Fibroblast of mammary gland (primary cell): ENCODE results near the gene ACSL5.

Experiments
- DNase-seq: peaks from one replicate; pipeline ENCODE4 v3.0.0-alpha.2; 2010; ENCODE audit warnings: low read depth
- H3K4me3 ChIP-seq: 2 replicates; pipeline ENCODE4 v1.5.1; 2011; ENCODE audit warnings: low read depth, mild to moderate bottlenecking, low read length, moderate library complexity; ENCODE audit not compliant: control insufficient read depth
- CTCF ChIP-seq: conservative IDR thresholded peaks from 2 replicates; pipeline ENCODE4 v1.5.1; 2011; ENCODE audit warnings: low read depth, low read length, inconsistent platforms; ENCODE audit not compliant: control insufficient read depth, insufficient read depth

The ACSL5 gene

GRCh38 chr10:112471878-112472487 lies 98.1 kb downstream of the ACSL5 start:
- TF ChIP-seq CTCF, result peak; percentile 82
- no peak overlapping the region for H3K4me3 ChIP-seq
- DNase-seq, result peak; percentile 77

- peak; percentile 40 for TF ChIP-seq CTCF
- DNase-seq, result peak; percentile 33
- H3K4me3 ChIP-seq, result no peak overlapping the region
These were observed 101.8 kb downstream of the ACSL5 start for GRCh38 chr10:112475575-112476218.
